H1 (cell line): Measurements from ENCODE around the gene PIWIL1. TPM values are rescaled to one million over a fixed set of nuclear protein-coding genes. Genes with fewer than 3 reads are reported as not detected.

Experiments
- CTCF ChIA-PET: fragments of 300-600 bp; sonication (Branson Sonifier 250); formaldehyde crosslinking; loops from one replicate; lab custom pipeline; 2021; ENCODE audit not compliant: partially characterized antibody; lab: Charles Lee
- POLR2A ChIA-PET: fragments of 300-600 bp; sonication (Branson Sonifier 250); formaldehyde crosslinking; loops from one replicate; lab custom pipeline; 2021; ENCODE audit warnings: inconsistent platforms; ENCODE audit not compliant: partially characterized antibody; lab: Charles Lee
- DNase-seq, 2 experiments: peaks; one replicate each; pipeline versions ENCODE4 v3.0.0 to v3.0.0-alpha.2; 2010 to 2022; ENCODE audit warnings: low spot score in 2 of 2, low read depth in 1 of 2, mixed read lengths in 1 of 2
- FAIRE-seq: peaks from 2 replicates; lab custom pipeline; 2011; peaks lifted over from hg19 to GRCh38; lab: Jason Lieb, UNC
- H2AFZ ChIP-seq: 2 replicates; pipeline ENCODE4 v1.8.1; 2012; ENCODE audit warnings: low read length, inconsistent platforms
- H2AK5ac ChIP-seq: 2 replicates; pipeline ENCODE4 v1.6.1; 2013; ENCODE audit warnings: low read depth, low read length
- H2BK120ac ChIP-seq: replicated peaks from 2 replicates; pipeline ENCODE3; 2013; ENCODE audit warnings: low read depth, low read length, inconsistent platforms
- H2BK12ac ChIP-seq: 2 replicates; pipeline ENCODE4 v1.6.1; 2013; ENCODE audit warnings: low read depth, low read length
- H2BK15ac ChIP-seq: 2 replicates; pipeline ENCODE4 v1.6.1; 2013; ENCODE audit warnings: low read length
- H2BK20ac ChIP-seq: 2 replicates; pipeline ENCODE4 v1.6.1; 2013; ENCODE audit warnings: low read length
- H2BK5ac ChIP-seq: 2 replicates; pipeline ENCODE4 v1.6.1; 2013; ENCODE audit warnings: low read depth, low read length
- H3K14ac ChIP-seq: 2 replicates; pipeline ENCODE4 v1.6.1; 2013; ENCODE audit warnings: inconsistent platforms; ENCODE audit not compliant: insufficient read length
- H3K18ac ChIP-seq: 2 replicates; pipeline ENCODE4 v1.6.1; 2013; ENCODE audit warnings: low read length; ENCODE audit errors: extremely low read depth
- H3K23ac ChIP-seq: 2 replicates; pipeline ENCODE4 v1.6.1; 2013; ENCODE audit warnings: inconsistent platforms; ENCODE audit not compliant: insufficient read length
- H3K23me2 ChIP-seq: 2 replicates; pipeline ENCODE4 v1.6.1; 2013; ENCODE audit warnings: low read depth, low read length
- H3K27ac ChIP-seq: 2 replicates; pipeline ENCODE4 v1.6.1; 2011; ENCODE audit warnings: low read depth, low read length, inconsistent platforms
- H3K27me3 ChIP-seq, 4 experiments: replicated peaks in 1 of 4; 1 replicate in 1 of 4; 2 replicates in 3 of 4; pipeline versions ENCODE4 v1.6.1 to v1.8.1; 2011 to 2013; ENCODE audit warnings: low read length in 3 of 4, mild to moderate bottlenecking in 3 of 4, inconsistent platforms in 2 of 4, mixed read lengths in 2 of 4, moderate library complexity in 1 of 4; ENCODE audit not compliant: control insufficient read depth in 3 of 4, insufficient read depth in 3 of 4; ENCODE audit errors: extremely low read depth in 1 of 4
- H3K36me3 ChIP-seq, 4 experiments: 2 replicates each; pipeline versions ENCODE4 v1.6.1 to v1.8.1; 2011 to 2013; ENCODE audit warnings: mild to moderate bottlenecking in 4 of 4, low read length in 3 of 4, moderate library complexity in 2 of 4, control low read depth in 1 of 4, inconsistent platforms in 1 of 4; ENCODE audit not compliant: insufficient read depth in 4 of 4, control insufficient read depth in 2 of 4
- H3K4ac ChIP-seq: replicated peaks from 2 replicates; pipeline ENCODE3; 2013; ENCODE audit warnings: low read length, low read depth, mixed read lengths, inconsistent platforms; ENCODE audit not compliant: insufficient read length
- H3K4me1 ChIP-seq, 4 experiments: replicated peaks in 1 of 4; 1 replicate in 1 of 4; 2 replicates in 3 of 4; pipeline versions ENCODE4 v1.6.1 to v1.8.1; 2011 to 2013; ENCODE audit warnings: low read length in 3 of 4, inconsistent platforms in 2 of 4, mixed read lengths in 1 of 4; ENCODE audit not compliant: insufficient read depth in 4 of 4, control insufficient read depth in 3 of 4
- H3K4me2 ChIP-seq, 2 experiments: 2 replicates each; pipeline versions ENCODE4 v1.6.1 to v1.8.1; 2011 to 2013; ENCODE audit warnings: low read depth in 2 of 2, low read length in 2 of 2, control low read depth in 1 of 2, inconsistent platforms in 1 of 2, mild to moderate bottlenecking in 1 of 2; ENCODE audit not compliant: insufficient read depth in 1 of 2
- H3K4me3 ChIP-seq, 4 experiments: fragments of 200-600, 300-600 bp in 1 of 4; sonication (generic), shearing (Covaris generic), sonication (Bioruptor Twin) in 1 of 4; 2 replicates each; pipeline versions ENCODE4 v1.5.1 to v1.8.1; 2011 to 2016; ENCODE audit warnings: low read length in 4 of 4, low read depth in 3 of 4, control low read depth in 2 of 4, inconsistent platforms in 2 of 4, mild to moderate bottlenecking in 2 of 4, mixed read lengths in 1 of 4, moderate library complexity in 1 of 4; ENCODE audit not compliant: insufficient read depth in 2 of 4; ENCODE audit errors: extremely low read depth in 1 of 4
- H3K56ac ChIP-seq: replicated peaks from 2 replicates; pipeline ENCODE3; 2013; ENCODE audit warnings: low read depth, mild to moderate bottlenecking, mixed read lengths, low read length, inconsistent platforms; ENCODE audit not compliant: insufficient read length
- H3K79me1 ChIP-seq: 2 replicates; pipeline ENCODE4 v1.6.1; 2013; ENCODE audit warnings: low read depth, low read length, control low read depth
- H3K79me2 ChIP-seq, 2 experiments: 2 replicates each; pipeline versions ENCODE4 v1.6.1 to v1.8.1; 2012 to 2013; ENCODE audit warnings: low read length in 2 of 2, mild to moderate bottlenecking in 2 of 2, inconsistent platforms in 1 of 2; ENCODE audit not compliant: insufficient read depth in 2 of 2, control insufficient read depth in 1 of 2
- H3K9ac ChIP-seq, 4 experiments: replicated peaks in 1 of 4; 1 replicate in 1 of 4; 2 replicates in 3 of 4; pipeline versions ENCODE4 v1.6.1 to v1.8.1; 2011 to 2013; ENCODE audit warnings: low read depth in 3 of 4, low read length in 3 of 4, control low read depth in 2 of 4, mild to moderate bottlenecking in 2 of 4, moderate library complexity in 2 of 4, inconsistent platforms in 1 of 4; ENCODE audit errors: extremely low read depth in 1 of 4
- H3K9me3 ChIP-seq, 2 experiments: 2 replicates each; pipeline versions ENCODE4 v1.6.1 to v1.8.1; 2012 to 2013; ENCODE audit warnings: mild to moderate bottlenecking in 2 of 2, moderate library complexity in 2 of 2, control low read depth in 1 of 2, inconsistent platforms in 1 of 2, low read depth in 1 of 2, low read length in 1 of 2, mixed read lengths in 1 of 2; ENCODE audit not compliant: insufficient read depth in 2 of 2
- H4K20me1 ChIP-seq, 2 experiments: replicated peaks in 1 of 2; 2 replicates each; pipeline versions ENCODE3 to v1.8.1; 2011 to 2013; ENCODE audit warnings: inconsistent platforms in 2 of 2, low read length in 2 of 2, mild to moderate bottlenecking in 1 of 2; ENCODE audit not compliant: insufficient read depth in 2 of 2, control insufficient read depth in 1 of 2
- H4K5ac ChIP-seq: 2 replicates; pipeline ENCODE4 v1.6.1; 2013; ENCODE audit warnings: low read length, low read depth, mixed read lengths, inconsistent platforms; ENCODE audit not compliant: insufficient read length
- H4K8ac ChIP-seq: 2 replicates; pipeline ENCODE4 v1.8.0; 2013; ENCODE audit warnings: mild to moderate bottlenecking, moderate library complexity, low read length, inconsistent platforms; ENCODE audit not compliant: insufficient read depth; ENCODE audit errors: extremely low read depth
- H4K91ac ChIP-seq: replicated peaks from 2 replicates; pipeline ENCODE3; 2013; ENCODE audit warnings: low read length, mixed read lengths, inconsistent platforms; ENCODE audit not compliant: insufficient read length
- CBX8 ChIP-seq: fragments of 300-800, 300-1000 bp; sonication (generic); IDR thresholded peaks from 2 replicates; pipeline ENCODE4 v1.7.1; 2016; ENCODE audit warnings: low read depth, low read length, borderline replicate concordance
- MAX ChIP-seq: IDR thresholded peaks from 2 replicates; pipeline ENCODE4 v1.6.1; 2012; ENCODE audit warnings: inconsistent platforms
- NRF1 ChIP-seq: IDR thresholded peaks from 2 replicates; pipeline ENCODE4 v1.6.1; 2011; ENCODE audit warnings: mild to moderate bottlenecking, low read depth, low read length, improper control_type of control experiment
- PHF8 ChIP-seq: fragments of 200-600 bp; sonication (generic); conservative IDR thresholded peaks from 2 replicates; pipeline ENCODE4 v1.7.1; 2012; ENCODE audit warnings: low read depth, mild to moderate bottlenecking, inconsistent platforms, low read length, moderate library complexity
- POU5F1 ChIP-seq: IDR thresholded peaks from 2 replicates; pipeline ENCODE4 v1.6.1; 2011; ENCODE audit warnings: low read depth, mild to moderate bottlenecking, low read length, moderate library complexity
- SAP30 ChIP-seq: fragments of 300-600 bp; sonication (generic); IDR thresholded peaks from 2 replicates; pipeline ENCODE4 v1.7.1; 2012; ENCODE audit warnings: low read length, moderate library complexity, mild to moderate bottlenecking, inconsistent platforms; ENCODE audit not compliant: insufficient read depth, insufficient replicate concordance
- SIN3A ChIP-seq, 2 experiments: IDR thresholded peaks in 1 of 2; conservative IDR thresholded peaks in 1 of 2; 2 replicates each; pipeline ENCODE4 v1.6.1; 2011 to 2012; ENCODE audit warnings: low read length in 2 of 2, improper control_type of control experiment in 1 of 2, low read depth in 1 of 2, mild to moderate bottlenecking in 1 of 2
- SIRT6 ChIP-seq: IDR thresholded peaks from one replicate; pipeline ENCODE4 v1.7.1; 2012; ENCODE audit warnings: low read length, inconsistent platforms
- SP4 ChIP-seq: IDR thresholded peaks from 2 replicates; pipeline ENCODE4 v1.6.1; 2012; ENCODE audit warnings: low read length, inconsistent platforms
- SUZ12 ChIP-seq: fragments of 200-600 bp; sonication (generic); IDR thresholded peaks from 2 replicates; pipeline ENCODE4 v1.6.1; 2012; ENCODE audit warnings: mild to moderate bottlenecking, inconsistent platforms, low read length, moderate library complexity, mixed read lengths
- TAF7 ChIP-seq: optimal IDR thresholded peaks from 2 replicates; pipeline ENCODE3; 2011; ENCODE audit warnings: low read depth, mild to moderate bottlenecking, inconsistent platforms, low read length, moderate library complexity, borderline replicate concordance
- WGBS, 2 experiments: shearing (Covaris generic) in 1 of 2; methylation state at CpG; one replicate each; pipeline versions ENCODE4 v1.1.6 to v1.1.7; 2013 to 2015; ENCODE audit warnings: low lambda C conversion rate in 2 of 2, mixed read lengths in 2 of 2, inconsistent platforms in 1 of 2, low coverage in 1 of 2, missing lambda C conversion rate in 1 of 2; ENCODE audit not compliant: insufficient replicate concordance in 2 of 2, insufficient coverage in 1 of 2, insufficient read length in 1 of 2; ENCODE audit errors: extremely low coverage in 1 of 2, missing lambda C conversion rate in 1 of 2; 5-methylcytosine and 5-hydroxymethylcytosine counted together
- polyA plus RNA-seq, 7 experiments: library from polyadenylated mRNA; depleted of rRNA in 3 of 7; stranded (reverse) in 5 of 7; unstranded in 2 of 7; fragments of >200 nt in 5 of 7; fragments of 200-250 nt in 2 of 7; gene quantifications; 1 replicate in 5 of 7; 2 replicates in 1 of 7; 4 replicates in 1 of 7; pipeline versions ENCODE4 v1.2.1 to v1.2.3, GENCODE V29; 2011 to 2013; ENCODE audit warnings: missing spikeins in 2 of 7, mixed read lengths in 2 of 7
- total RNA-seq: library from RNA; stranded (reverse); fragmentation: NEBNext Ultra II Directional; extraction: Animal tissue kit (Norgen Biotek cat#: 25700); gene quantifications from 2 replicates; pipeline ENCODE4 v1.2.1, GENCODE V29; 2021

PIWIL1 gene
- total and polyA plus RNA-seq, 2 of the 8 experiments (the other 6 are each of a cell fraction or from before 2014, with no cell fraction given): not detected

GRCh38 chr12:130413909-130414308 is 76.2 kb downstream of the PIWIL1 start:
- H3K9me3 ChIP-seq: no peaks in the 10 kb centered on the region
- H2AFZ ChIP-seq: no peak overlapping the region
- H2BK12ac ChIP-seq: no peak overlapping the region
- POLR2A ChIA-PET: no interaction called here
- no peak overlapping the region for H3K23ac ChIP-seq
- CTCF ChIA-PET: interaction anchor here (1.1 to 1.2 kb wide), 2 partner anchors 14 to 339 kb away, joined by 3 read pairs; no protein-coding TSS in a partner anchor
- H3K23me2 ChIP-seq: no peaks in the 10 kb centered on the region
- H3K27ac ChIP-seq: no peak overlapping the region
- no peak for FAIRE-seq
- no peak overlapping the region for H2BK5ac ChIP-seq
- H2BK20ac ChIP-seq: no peak overlapping the region
- H3K36me3 ChIP-seq: no peaks in the 10 kb centered on the region
- no peaks in the 10 kb centered on the region for H3K27me3 ChIP-seq
- H3K14ac ChIP-seq: no peak overlapping the region
- TF ChIP-seq CBX8 (no peak), NRF1 (no peak), SP4 (no peak), SAP30 (no peak), PHF8 (no peak), SIRT6 (no peak), MAX (no peak), SUZ12 (no peak), TAF7 (no peak), POU5F1 (no peak), SIN3A (conservative IDR thresholded peaks at IDR 0.05 in 1 of 2, IDR thresholded peaks at IDR 0.05 in 1 of 2; ENCODE audit: low read depth in 1 of 2, low read length in 2 of 2) (no peak)
- TF ChIP-seq, all 59 proteins: peak for 0
- Histone ChIP-seq H3K4me3 (no peak overlapping the region), H4K20me1 (no peaks in the 10 kb centered on the region), H3K9ac (no peak overlapping the region), H3K4me1 (no peaks in the 10 kb centered on the region), H3K18ac (no peak overlapping the region), H2AK5ac (no peak overlapping the region), H3K56ac (no peak overlapping the region), H2BK15ac (no peak overlapping the region), H4K91ac (no peak overlapping the region), H2BK120ac (no peak overlapping the region), H4K8ac (no peak overlapping the region), H3K4me2 (no peak overlapping the region), H3K79me2 (no peaks in the 10 kb centered on the region), H3K79me1 (no peaks in the 10 kb centered on the region), H4K5ac (no peak overlapping the region), H3K4ac (no peak overlapping the region)
- DNase-seq: no peak
- WGBS, 2 experiments: 92% methylated on average over 18 of the region's 18 CpGs; no CpG with 5 or more reads in 1 of the 2 experiments
